Stimulated activated CD4-positive, alpha-beta T cell treated with anti-CD3 and anti-CD28 coated beads, Interleukin-12 subunit alpha, Interleukin-12 subunit beta, amount 100 ng/mL, for 4 hours (primary cell): ENCODE measurements around the gene KAZN.
A peak's percentile ranks its signal among the peaks of the same experiment; 100 is the strongest.
"Not testable (repeated sequence)": the region's sequence is repeated elsewhere in the genome, so short reads cannot be mapped to it uniquely, and the experiment has no call there.

Experiments
- DNase-seq: peaks from one replicate; pipeline ENCODE4 v3.0.0-alpha.2; 2020

KAZN gene

DNA sequence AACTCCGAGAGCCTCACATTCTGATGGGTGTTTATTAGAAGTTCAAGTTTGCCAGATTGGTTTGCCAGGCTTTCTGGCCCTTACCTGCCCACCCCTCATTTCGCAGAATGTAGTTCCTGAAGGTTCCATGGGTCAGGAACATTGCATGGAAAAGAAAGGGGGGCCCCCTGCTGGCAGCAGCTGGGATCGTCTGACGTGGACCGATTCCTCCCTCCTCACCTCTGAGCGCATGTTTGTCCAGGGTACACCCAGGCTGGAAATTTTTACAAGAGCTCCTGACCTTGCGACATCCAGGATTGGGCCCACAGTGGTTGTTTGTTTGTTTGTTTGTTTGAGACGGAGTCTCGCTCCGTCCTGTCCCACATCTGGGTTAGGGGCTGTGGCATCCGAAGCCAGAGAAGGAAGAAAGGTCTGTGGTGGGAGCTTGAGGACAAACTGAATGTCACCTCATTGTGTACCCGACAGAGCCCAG, 429.1 kb downstream of the KAZN start:
- DNase-seq: peak; percentile 11

DNA sequence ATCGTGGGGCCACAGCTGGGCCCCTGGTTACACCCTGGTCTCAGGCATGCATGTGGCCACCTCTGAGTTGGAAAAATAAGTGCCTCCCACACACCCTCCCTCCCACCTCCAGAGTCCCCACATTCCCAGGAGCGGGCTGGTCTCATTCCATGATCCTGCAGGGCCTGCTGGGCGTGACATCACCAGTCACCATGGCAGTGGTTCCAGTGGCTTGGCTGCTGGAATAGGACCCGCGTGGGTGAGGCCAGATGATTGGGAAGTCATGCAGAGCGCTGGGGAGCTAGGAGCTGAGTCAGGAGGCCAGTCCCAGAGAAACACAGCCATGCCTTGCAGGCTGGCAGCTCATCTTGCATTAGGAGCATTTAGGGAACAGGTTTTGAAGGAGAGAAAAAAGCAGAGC, 429.6 kb downstream of the KAZN start:
- no peak for DNase-seq

DNA sequence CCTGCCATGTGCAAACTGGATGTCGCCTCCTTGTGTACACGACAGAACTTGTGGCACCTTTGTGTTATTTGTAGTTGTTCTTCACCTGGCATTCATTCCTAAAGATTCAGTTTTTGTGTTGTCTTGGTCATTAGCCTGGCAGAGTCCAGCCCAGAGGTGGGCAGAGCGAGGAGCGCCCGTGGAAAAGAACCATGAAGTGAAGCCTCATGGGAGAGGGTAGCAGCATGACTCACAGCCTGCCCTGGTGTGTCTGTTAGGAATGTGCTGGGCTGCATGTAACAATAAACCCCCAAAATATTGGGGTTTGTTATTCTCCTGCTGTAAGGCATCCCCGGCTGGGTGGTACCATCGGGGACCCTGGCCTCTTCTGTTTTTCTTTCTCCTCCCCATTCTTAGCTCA, 430.1 kb downstream of the KAZN start:
- no peak for DNase-seq

DNA sequence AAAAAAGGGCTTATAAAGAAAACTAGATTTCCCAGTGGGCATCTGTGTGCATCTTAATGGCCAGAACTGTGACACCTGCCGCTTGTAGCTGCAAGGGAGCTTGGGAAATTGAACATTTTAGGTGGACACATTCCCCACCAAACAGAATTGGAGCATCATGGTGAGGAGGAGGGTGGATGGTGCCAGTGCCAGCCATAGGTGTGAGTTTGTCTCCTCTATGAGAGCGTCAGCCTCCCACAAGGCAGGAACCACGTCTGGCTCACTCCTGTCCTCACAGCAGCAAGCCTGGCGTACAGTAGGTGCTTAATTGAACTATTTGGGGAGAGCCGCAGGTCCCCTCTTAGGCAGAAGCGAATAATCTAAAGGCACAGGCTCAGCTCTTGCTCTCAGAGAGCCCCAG, 430.6 kb downstream of the KAZN start:
- no peak for DNase-seq

DNA sequence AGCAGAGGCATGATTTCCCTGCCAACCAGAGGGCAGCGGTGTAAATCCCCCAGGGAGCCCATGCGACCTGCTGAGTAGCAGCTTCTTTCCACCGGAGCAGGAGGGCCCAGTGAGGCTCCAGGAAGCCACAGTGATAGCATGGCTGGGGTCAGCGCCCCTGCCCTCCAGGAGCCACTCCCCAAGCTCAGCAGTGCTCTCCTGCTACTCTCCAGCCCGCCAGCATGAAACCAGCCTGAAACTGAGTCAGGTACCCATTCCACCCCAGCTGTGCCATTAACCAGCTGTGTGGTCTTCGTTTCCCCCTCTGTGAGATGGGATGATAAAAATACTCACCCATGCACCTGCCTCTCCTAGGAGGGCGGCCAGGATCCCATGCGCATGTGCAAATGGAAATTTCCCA, 431.3 kb downstream of the KAZN start:
- no peak for DNase-seq

DNA sequence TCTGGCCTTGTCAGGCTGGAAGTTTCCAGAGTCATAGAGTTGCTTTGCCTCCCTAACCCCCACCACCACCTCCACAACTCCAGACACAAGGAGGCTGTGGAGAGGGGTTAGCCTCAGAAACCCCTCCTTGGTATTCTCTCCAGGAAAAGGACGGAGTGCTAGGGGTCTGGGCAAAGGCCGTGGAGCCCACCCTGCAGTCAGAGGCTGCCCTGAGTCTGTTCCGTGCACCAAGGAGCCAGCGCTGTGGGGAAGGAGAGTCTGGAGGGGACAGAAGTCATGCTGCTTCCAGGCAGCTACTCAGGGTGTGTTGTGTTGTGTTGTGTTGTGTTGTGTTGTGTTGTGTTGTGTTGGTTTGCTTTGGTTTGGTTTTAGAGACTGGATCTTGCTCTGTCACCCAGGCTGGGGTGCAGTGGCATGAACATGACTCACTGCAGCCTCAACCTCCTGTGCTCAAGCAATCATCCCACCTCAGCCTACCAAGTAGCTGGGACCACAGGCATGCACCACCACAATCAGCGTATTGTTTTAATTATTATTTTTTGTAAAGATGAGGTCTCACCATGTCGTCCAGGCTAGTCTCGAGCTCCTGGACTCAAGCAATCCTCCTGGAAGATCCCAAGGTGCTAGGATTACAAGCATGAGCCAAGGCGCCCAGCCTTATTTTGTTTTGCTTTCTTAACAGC, 432.9 kb downstream of the KAZN start:
- DNase-seq: no peak

DNA sequence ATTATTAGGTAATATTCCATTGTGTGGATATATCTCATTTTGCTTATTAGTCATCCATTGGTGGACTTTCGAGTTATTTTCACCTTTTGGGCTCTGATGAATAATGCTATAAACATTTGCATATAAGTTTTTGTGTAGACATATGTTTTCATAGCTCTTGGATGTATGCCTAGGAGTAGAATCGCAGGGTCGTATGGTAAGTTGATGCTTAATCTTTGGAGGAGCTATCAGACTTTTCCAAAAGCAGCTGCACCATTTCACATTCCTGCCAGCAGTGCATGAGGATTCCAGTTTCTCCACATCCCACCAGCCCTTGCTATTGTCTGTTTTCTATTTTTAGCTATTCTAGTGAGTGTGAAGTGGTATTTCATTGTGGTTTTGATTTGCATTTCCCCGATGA, 434.8 kb downstream of the KAZN start:
- no peak for DNase-seq

DNA sequence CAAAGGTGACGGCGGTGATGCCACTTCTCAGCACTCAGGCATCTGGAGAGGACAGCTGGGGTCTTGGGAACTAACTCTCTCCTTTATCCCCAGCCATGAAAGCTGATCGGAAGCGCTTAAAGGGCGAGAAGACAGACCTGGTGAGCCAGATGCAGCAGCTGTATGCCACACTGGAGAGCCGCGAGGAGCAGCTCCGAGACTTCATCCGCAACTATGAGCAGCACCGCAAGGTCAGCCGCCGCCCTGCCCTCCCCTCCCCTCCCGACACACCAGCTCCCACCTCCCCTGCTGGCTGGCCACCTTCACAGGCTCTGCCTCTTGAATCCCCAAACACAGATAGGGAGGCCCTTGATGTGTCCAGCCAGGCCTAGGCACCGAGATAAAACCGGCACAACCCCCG, 436.2 kb downstream of the KAZN start:
- no peak for DNase-seq

DNA sequence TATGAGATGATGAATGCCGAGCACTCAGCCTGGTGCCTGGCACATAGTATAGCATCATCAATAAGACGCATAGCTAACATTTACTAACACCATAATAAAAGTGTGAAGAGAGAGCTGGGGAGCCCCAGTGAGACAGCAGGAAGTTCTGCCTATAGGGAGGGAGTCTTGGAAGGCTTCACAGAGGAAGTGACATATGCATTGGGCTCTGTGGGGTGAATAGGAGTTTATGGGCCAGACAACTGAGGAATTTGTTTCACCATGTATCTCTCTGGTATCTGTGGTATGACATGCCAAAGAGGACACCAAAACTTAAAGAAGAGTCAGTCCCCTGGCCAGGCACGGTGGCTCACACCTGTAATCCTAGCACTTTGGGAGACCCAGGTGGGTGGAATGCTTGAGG, 436.8 kb downstream of the KAZN start:
- DNase-seq: no peak

DNA sequence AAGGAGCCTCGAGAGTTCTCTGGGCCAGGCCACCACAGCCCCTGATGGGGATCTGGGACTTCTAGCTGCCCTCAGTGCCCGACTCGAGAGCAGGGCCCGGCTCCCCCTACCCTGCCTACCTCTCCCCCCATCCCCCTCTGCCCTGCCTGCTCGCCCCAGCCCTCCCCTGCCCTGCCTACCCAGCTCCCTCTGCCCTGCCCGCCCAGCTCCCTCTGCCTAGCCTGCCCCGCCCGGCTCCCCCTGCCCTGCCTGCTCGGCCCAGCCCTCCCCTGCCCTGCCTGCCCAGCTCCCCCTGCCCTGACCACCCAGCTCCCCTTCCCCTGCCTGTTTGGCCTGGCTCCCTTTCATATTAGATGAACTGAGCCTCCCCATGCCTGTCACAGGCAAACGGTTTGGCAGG, 437.6 kb downstream of the KAZN start:
- DNase-seq: no peak

DNA sequence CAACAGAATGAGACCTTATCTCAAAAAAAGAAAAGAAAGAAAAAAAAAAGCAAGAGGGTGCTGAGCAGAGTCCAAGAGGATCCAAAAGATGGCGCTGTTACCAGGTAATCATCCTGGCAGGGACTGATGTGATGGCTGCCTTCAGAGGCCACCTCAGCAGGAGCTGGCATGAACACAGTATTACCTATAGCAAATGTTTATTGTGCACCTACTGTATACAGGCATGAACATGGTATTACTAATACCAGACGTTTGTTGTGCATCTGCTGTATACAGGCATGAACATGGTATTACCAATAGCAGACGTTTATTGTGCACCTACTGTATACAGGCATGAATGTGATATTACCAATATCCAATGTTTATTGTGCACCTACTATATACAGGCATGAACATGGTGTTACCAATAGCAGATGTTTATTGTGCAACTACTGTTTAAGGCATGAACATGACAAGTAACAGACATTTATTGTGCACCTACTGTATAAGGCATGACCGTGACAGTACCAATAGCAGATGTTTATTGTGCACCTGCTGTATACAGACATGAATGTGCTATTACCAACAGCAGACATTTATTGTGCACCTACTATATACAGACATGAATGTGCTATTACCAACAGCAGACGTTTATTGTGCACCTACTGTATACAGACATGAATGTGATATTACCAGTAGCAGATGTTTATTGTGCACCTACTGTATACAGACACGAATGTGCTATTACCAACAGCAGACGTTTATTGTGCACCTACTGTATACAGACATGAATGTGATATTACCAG, 439.9 kb downstream of the KAZN start:
- no peak for DNase-seq

DNA sequence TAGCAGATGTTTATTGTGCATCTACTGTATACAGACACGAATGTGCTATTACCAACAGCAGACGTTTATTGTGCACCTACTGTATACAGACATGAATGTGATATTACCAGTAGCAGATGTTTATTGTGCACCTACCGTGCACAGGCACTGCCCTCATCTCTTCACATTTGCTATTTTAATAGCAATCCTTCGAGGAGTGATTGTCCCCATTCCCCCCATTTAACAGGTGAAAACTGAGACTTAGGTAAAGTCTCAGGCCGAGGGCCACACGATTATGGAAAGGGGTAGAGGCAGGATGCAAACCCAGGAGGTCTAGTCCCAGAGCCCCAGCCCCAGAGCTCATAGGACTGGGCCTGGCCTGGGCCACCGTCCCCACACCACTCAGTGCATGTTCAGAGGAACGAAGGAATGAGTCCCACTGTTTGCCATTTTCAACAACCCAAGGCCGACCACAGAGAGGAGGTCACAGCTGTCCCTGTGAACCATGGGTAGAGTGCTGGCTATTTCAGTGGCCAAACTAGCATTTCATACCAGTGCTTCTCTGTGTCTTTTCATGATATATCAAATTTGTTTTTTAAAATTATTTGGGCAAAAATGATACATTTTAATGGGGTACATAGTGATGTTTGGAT, 440.6 kb downstream of the KAZN start:
- no peak for DNase-seq

DNA sequence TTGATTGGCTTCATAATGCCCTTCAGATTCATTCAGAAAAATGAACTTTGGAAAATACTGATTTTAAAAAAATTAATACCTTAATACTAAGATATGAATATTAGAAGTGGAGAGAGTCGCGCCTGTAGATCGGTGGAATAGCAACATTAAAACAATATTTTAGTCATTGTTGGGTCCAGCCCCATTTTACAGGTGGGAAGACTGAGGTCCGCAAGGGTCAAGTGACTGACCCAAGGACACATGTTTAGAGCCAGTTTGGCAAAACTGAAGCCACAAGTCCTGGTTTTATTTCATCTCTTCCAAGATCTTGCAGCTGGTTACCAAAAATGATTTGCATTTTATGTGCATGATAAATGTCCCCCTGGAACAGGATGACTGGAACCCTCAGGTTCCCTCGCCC, 441.4 kb downstream of the KAZN start:
- no peak for DNase-seq

DNA sequence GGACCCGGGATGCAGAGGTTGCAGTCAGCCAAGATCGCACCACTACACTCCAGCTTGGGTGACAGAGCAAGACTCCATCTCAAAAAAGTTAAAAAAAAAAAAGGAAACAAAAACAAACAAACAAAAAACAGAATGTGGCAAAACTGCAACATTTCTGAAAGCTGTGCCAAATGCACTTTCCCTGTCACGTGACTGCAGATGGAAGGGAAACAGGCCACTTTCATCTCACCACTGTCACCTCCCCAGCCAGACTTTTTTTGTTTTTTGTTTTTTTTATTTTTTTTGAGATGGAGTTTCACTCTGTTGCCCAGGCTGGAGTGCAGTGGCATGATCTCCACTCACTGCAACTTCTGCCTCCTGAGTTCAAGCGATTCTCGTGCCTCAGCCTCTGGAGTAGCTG, 442.2 kb downstream of the KAZN start:
- not testable (repeated sequence) for DNase-seq

DNA sequence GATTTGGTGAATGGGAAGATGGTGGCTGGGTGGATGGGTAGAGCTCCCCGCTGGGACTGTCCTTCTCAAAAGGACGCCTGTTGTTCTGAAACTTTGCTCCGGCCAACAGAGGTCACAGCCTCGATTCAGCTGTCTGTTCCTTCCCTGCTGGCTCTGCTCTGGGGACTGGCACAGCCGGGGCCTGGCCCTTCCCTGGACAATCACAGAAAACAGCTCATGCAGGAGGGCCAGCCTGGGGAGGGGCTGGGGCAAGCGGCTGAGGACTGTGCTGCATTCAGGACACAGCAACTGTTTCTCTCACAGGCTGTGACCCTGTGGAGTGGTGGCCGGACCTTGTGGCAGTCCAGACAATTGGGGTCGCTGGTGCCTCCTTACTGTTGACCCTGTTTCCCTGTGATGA, 444.4 kb downstream of the KAZN start:
- DNase-seq: no peak

DNA sequence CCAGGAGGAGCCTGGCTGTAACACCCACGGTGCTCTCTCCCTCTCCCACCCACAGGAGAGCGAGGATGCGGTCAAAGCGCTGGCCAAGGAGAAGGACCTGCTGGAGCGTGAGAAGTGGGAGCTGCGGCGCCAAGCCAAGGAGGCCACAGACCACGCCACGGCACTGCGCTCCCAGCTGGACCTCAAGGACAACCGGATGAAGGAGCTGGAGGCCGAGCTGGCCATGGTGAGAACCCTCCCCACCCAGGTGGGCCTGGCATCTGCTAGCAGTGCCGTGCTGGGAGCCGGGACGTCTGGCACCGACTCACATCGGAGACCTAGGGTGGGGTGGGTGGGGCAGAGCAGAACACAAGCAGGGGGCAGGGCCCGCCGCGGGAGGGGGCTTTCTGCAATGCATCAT, 445.4 kb downstream of the KAZN start:
- no peak for DNase-seq

DNA sequence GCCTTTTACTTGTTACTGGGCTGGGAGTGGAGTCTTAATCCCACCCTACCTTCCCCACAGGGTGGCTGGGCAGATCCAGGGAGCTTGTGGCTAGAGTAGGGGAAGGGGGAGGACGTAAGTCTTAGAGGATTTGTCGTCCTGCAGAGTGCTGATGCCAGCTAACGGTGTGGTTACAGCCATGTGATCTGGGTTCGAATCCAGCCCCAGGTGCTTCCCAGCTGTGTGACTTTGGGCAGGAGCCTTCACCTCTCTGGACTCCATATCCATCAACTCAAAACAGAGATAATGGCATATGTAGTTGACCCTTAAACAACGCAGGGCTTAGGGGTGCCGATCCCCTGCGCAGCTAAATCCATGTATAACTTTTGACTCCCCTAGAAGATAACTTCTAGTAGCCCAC, 446.6 kb downstream of the KAZN start:
- no peak for DNase-seq

DNA sequence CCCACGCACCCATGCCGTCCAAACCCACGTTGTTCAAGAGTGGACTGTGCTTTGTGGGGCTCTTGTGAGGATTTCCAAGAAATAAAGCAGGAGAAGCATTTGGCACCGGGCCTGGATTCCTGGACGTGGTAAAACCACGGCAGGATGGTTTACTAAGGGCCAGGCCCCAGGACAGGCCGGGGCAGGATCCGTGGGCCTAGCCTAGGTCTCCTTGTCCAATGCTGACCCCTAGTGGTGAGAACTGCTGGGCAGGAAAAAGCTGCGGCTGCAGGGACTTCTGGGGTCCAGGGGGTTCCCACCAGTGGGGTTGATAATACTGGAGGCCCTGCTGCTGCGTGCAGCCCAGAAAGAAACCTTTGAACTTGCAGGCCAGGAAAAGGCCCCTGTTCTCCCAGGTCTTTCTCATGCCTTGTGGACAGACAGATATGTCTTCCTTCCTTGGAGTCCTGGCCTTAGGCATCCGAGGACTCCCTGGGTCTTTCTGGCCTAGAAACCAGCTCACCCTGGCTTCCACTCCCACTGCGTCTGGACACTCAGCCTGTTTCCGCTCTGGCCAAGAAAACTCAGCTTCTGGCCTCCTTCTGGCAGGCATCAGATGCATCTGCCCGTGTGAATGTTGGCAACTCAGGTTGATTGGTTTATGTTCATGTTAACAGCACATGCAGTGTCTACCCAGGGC, 448.1 kb downstream of the KAZN start:
- peak; percentile 50 for DNase-seq

DNA sequence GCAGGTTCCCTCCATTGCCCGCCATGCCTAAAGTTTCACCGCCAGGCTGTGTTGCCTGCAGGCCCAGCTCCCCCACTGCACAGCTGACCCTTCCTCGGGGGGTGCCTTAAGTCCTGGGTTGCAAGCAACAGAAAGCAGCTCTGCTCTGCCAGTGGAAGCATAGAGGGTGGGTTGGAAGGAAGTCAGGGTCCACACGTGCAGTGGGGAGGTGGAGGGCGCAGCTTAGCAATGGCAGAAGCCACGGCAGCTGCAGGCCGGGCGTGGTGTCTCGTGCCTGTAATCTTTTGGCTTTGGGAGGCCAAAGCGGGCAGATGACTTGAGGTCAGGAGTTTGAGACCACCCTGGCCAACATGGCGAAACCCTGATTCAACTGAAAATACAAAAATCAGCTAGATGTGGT, 448.8 kb downstream of the KAZN start:
- DNase-seq: no peak

DNA sequence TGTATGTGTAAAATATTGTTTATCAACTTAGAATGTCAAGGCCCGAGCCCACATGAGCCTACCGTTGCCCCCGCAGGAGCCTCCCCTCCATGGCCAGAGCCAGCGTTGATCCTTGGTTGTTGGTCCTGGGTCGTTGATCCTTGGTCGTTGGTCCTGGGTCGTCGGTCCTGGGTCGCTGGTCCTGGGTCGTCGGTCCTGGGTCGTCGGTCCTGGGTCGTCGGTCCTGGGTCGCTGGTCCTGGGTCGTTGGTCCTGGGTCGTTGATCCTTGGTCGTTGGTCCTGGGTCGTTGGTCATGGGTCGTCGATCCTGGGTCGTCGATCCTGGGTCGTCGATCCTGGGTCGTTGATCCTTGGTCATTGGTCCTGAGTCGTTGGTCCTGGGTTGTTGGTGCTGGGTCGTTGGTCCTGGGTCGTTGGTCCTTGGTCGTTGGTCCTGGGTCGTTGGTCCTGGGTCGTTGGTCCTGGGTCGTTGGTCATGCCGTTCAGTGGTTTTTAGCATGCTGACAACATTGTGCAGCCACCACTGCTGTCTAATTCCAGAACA, 450.0 kb downstream of the KAZN start:
- no peak for DNase-seq

DNA sequence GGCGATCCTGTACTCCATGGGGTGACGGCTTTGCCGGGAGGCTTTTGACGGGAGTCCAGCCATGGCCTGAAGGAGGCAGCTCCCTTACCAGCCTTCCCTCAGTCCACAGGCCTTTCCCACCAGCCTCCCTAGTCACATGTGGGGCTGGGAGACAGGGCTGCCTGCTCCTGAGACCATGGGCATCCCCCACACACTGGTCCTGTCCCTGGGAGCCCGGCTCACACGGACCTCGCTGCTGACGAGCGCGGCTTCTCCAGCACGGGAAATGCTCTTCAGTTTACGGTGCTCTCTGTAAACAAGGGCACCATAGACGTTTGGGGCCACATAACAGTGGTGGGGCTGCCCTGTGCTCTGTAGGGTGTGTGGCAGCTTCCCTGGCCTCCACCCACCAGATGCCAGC, 450.6 kb downstream of the KAZN start:
- no peak for DNase-seq

DNA sequence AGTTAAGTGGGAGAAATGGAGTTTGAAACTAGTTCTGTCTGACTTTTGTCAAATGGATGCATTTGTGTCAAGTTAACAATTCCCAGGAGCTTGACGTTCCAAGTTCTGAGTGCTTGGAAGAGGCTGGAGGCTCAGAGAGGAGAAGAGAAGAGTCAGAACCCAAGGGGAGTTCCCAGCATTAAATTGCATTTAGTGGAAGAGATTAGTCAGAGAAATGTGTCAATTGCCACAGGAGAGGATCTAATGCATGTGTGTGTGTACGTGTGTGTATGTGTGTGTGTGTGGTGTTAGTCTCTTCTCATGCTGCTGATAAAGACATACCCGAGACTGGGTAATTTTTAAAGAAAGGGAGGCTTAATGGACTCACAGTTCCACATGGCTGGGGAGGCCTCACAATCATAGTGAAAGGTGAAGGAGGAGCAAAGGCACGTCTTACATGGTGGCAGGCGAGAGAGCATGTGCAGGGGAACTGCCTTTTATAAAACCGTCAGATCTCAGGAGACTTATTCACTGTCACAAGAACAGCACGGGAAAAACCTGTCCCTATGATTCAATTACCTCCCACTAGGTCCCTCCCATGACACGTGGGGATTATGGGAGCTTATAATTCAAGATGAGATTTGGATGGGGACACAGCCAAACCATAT, 453.5 kb downstream of the KAZN start:
- no peak for DNase-seq

DNA sequence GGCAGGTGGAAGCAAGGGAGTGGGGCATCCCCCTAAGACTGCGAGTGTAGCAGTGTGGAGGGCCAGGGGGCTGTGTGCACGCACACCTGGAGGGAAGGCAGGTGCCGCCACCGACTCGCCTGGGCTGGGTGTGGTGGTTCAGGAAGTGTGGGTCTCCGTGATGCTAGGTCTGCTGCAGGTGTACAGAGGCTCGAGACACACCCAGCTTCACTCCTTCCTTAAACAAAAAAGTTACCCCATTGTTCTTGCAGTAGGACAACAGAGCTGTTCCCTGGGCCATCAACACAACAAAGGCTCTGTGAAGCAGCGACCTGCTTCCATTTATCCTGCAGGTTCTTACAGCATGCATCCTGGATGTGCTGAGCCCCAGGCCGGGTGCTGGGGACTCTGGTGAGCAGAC, 454.7 kb downstream of the KAZN start:
- DNase-seq: no peak
